Prostate gland (tissue), 2 donors: ENCODE measurements around the gene UNC5A. TPM values are rescaled to one million over a fixed set of nuclear protein-coding genes. Genes with fewer than 3 reads are reported as not detected.

ENCODE experiments used
- DNase-seq: peaks from one replicate; pipeline ENCODE4 v3.0.0-alpha.2; 2019; ENCODE audit warnings: low spot score
- H3K27ac ChIP-seq, 2 donors: fragments of 200-600 bp; sonication (generic); 2 replicates each; pipeline ENCODE4 v1.5.1; 2017 to 2019
- H3K27me3 ChIP-seq: fragments of 200-600 bp; sonication (generic); replicated peaks from 2 replicates; pipeline ENCODE4 v1.5.1; 2019; ENCODE audit not compliant: insufficient read depth
- H3K36me3 ChIP-seq, 2 donors: fragments of 200-600 bp; sonication (generic); 1 replicate in 1 of 2; 2 replicates in 1 of 2; pipeline versions ENCODE4 v1.5.1 to v1.8.1; 2017 to 2019
- H3K4me1 ChIP-seq: fragments of 200-600 bp; sonication (generic); replicated peaks from 2 replicates; pipeline ENCODE4 v1.5.1; 2019
- H3K4me3 ChIP-seq, 2 donors: fragments of 200-600 bp; sonication (generic); 2 replicates each; pipeline ENCODE4 v1.5.1; 2017 to 2019
- H3K9me3 ChIP-seq: fragments of 200-600 bp; sonication (generic); 2 replicates; pipeline ENCODE4 v1.5.1; 2017
- CTCF ChIP-seq, 4 experiments: fragments of 200-600 bp in 2 of 4; fragments of 450-650 bp in 2 of 4; sonication (generic) in 2 of 4; IDR thresholded peaks; 1 replicate in 3 of 4; 2 replicates in 1 of 4; pipeline ENCODE4 v1.5.1; 2016 to 2019; ENCODE audit warnings: antibody characterized with exemption in 4 of 4, mild to moderate bottlenecking in 2 of 4, moderate library complexity in 2 of 4
- POLR2A ChIP-seq: fragments of 450-650 bp; IDR thresholded peaks from one replicate; pipeline ENCODE4 v1.6.1; 2016; ENCODE audit warnings: antibody characterized with exemption, mild to moderate bottlenecking
- POLR2AphosphoS5 ChIP-seq: sonication (generic); formaldehyde crosslinking; IDR thresholded peaks from one replicate; pipeline ENCODE4 v1.6.1; 2017; ENCODE audit warnings: antibody characterized with exemption
- WGBS: methylation state at CpG from one replicate; pipeline ENCODE4 v1.1.5; 2018; 5-methylcytosine and 5-hydroxymethylcytosine counted together
- intact Hi-C: fragments of 100-400 bp; cut with DNase I; formaldehyde crosslinking; loops from one replicate; pipeline ENCODE4 v1.14.2; 2022
- total RNA-seq, 2 donors: library from RNA; depleted of rRNA; stranded (reverse); fragments of >200 nt; gene quantifications; one replicate each; pipeline ENCODE4 v1.1.0, GENCODE V29; 2016

Gene UNC5A
- total RNA-seq, 2 donors from 2014 or later: 0.18 to 1.5 TPM

DNA sequence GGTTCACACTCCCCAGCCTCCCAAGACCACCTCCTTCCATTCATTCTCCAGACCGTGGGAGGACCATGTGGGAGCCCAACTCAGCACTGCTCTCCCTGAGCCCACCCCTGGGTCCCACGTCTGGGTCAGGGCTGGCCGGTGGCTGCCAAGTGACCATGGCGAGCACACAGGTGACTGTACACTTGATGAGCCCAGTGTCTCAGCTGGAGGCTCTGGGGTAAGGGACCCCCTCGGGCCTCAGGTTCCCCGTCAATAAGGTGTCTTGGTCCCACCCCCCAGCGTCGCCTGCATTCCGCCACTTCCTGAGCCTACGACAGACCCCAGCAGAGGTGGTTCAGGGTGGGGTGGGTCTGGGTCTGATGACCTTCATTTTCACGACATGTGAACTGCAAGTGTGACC, 50.0 kb downstream of the UNC5A start:
- no peak for DNase-seq
- Histone ChIP-seq H3K36me3 (no peaks in the 10 kb centered on the region), H3K4me3 (no peak overlapping the region), H3K27me3 (peaks cover 4% of the 10 kb centered on the region), H3K27ac (no peak overlapping the region), H3K9me3 (no peaks in the 10 kb centered on the region), H3K4me1 (no peaks in the 10 kb centered on the region)
- no peak for TF ChIP-seq POLR2A
- TF ChIP-seq POLR2AphosphoS5: no peak
- TF ChIP-seq CTCF (IDR thresholded peaks at IDR 0.05): no peak
- intact Hi-C loops: no loop called here
- 81% methylated on average over 11 of the region's 11 CpGs for WGBS

GRCh38 chr5:176861276-176861675, 50.9 kb downstream of the UNC5A start:
- Histone ChIP-seq H3K9me3 (no peaks in the 10 kb centered on the region), H3K27me3 (peaks cover 4% of the 10 kb centered on the region), H3K36me3 (no peaks in the 10 kb centered on the region), H3K4me3 (no peak overlapping the region), H3K4me1 (no peaks in the 10 kb centered on the region), H3K27ac (no peak overlapping the region)
- WGBS: 88% methylated on average over 11 of the region's 11 CpGs
- DNase-seq: no peak
- no peak for TF ChIP-seq POLR2A
- no peak for TF ChIP-seq POLR2AphosphoS5
- no peak for TF ChIP-seq CTCF (IDR thresholded peaks at IDR 0.05)
- intact Hi-C loops: no loop called here

DNA sequence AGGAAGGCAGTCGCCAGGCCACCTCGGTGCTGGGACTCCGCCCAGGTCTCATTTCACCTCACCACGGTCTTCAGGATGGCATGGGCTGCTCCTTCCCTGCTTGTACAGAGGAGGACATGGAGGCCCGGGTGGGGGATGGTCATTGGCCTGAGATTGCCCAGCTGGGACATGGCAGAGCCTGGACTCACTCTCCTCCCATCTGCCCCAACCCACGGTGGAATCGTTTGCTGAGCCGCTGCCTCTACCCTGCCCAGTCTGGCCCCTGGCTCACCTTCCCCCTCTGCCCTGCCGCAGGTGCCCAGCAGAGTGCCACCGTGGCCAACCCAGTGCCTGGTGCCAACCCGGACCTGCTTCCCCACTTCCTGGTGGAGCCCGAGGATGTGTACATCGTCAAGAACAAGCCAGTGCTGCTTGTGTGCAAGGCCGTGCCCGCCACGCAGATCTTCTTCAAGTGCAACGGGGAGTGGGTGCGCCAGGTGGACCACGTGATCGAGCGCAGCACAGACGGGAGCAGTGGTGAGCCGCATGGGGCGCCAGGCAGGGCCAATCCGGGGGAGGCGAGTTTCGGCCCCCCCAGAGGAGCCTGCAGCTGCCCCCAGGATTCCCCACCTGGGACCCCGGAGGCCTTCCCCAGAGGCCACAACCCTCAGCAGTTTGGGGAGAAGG, 52.1 kb downstream of the UNC5A start:
- Histone ChIP-seq H3K27me3 (peaks cover 4% of the 10 kb centered on the region), H3K4me3 (no peak overlapping the region), H3K36me3 (no peaks in the 10 kb centered on the region), H3K9me3 (no peaks in the 10 kb centered on the region), H3K27ac (no peak overlapping the region), H3K4me1 (no peaks in the 10 kb centered on the region)
- intact Hi-C loops: no loop called here
- WGBS: 61% methylated on average over 28 of the region's 28 CpGs
- TF ChIP-seq POLR2AphosphoS5: no peak
- TF ChIP-seq CTCF (IDR thresholded peaks at IDR 0.05): no peak
- no peak for TF ChIP-seq POLR2A
- no peak for DNase-seq

GRCh38 chr5:176863041-176863764, 52.8 kb downstream of the UNC5A start:
- Histone ChIP-seq H3K27me3 (peaks cover 4% of the 10 kb centered on the region), H3K36me3 (no peaks in the 10 kb centered on the region), H3K4me1 (no peaks in the 10 kb centered on the region), H3K27ac (no peak overlapping the region), H3K4me3 (no peak overlapping the region), H3K9me3 (no peaks in the 10 kb centered on the region)
- WGBS: 19% methylated on average over 15 of the region's 15 CpGs
- TF ChIP-seq CTCF (IDR thresholded peaks at IDR 0.05): no peak
- no peak for TF ChIP-seq POLR2AphosphoS5
- no peak for TF ChIP-seq POLR2A
- intact Hi-C loops: no loop called here
- no peak for DNase-seq

GRCh38 chr5:176863765-176864098, 53.4 kb downstream of the UNC5A start:
- no peak overlapping the region for H3K4me3 ChIP-seq
- peaks cover 7% of the 10 kb centered on the region for H3K27me3 ChIP-seq
- no peaks in the 10 kb centered on the region for H3K36me3 ChIP-seq
- H3K4me1 ChIP-seq: no peaks in the 10 kb centered on the region
- no peaks in the 10 kb centered on the region for H3K9me3 ChIP-seq
- 49% methylated on average over 5 of the region's 5 CpGs for WGBS
- TF ChIP-seq CTCF (IDR thresholded peaks at IDR 0.05) (no peak), POLR2AphosphoS5 (no peak), POLR2A (no peak)
- H3K27ac ChIP-seq: no peak overlapping the region
- intact Hi-C loops: no loop called here
- no peak for DNase-seq
